Hepatocyte (in vitro differentiated cells): ENCODE measurements around the gene LRCH1.

Experiments used
- CTCF ChIP-seq: fragments of 200-600 bp; sonication (generic); IDR thresholded peaks from 2 replicates; pipeline ENCODE4 v1.5.1; 2016; ENCODE audit warnings: antibody characterized with exemption, mild to moderate bottlenecking; ENCODE audit not compliant: poor library complexity
- EZH2 ChIP-seq: fragments of 200-600 bp; sonication (generic); IDR thresholded peaks from 2 replicates; pipeline ENCODE4 v1.6.1; 2016; ENCODE audit warnings: antibody characterized with exemption, mild to moderate bottlenecking, borderline replicate concordance
- EZH2phosphoT487 ChIP-seq: fragments of 200-600 bp; sonication (generic); IDR thresholded peaks from one replicate; pipeline ENCODE4 v1.6.1; 2018; ENCODE audit warnings: antibody characterized with exemption, mild to moderate bottlenecking, low read depth, moderate library complexity; ENCODE audit not compliant: unreplicated experiment, severe bottlenecking

GRCh38 chr13:46628622-46629365 lies 75.8 kb downstream of the LRCH1 start:
- TF ChIP-seq CTCF, result no peak
- TF ChIP-seq EZH2, result no peak
- TF ChIP-seq EZH2phosphoT487, result no peak
